Glomerular visceral epithelial cell (primary cell): Measurements from ENCODE around the gene LGALS3.
"Not testable (repeated sequence)": the region's sequence is repeated elsewhere in the genome, so short reads cannot be mapped to it uniquely, and the experiment has no call there.

ENCODE experiments used
- DNase-seq: peaks from one replicate; pipeline ENCODE4 v3.0.0-alpha.2; 2016; ENCODE audit errors: extremely low spot score

The LGALS3 gene

GRCh38 chr14:55129086-55129427 is at the start of gene LGALS3:
TSS of gene LGALS3 (plus strand) at chr14:55129252. CDS start at chr14:55137374, 8,122 bp downstream.
- peak; percentile 73 for DNase-seq

GRCh38 chr14:55079961-55080360 is 49.1 kb upstream of the LGALS3 start:
- not testable (repeated sequence) for DNase-seq

- DNase-seq, result no peak
Observed at GRCh38 chr14:55084401-55085059, 44.5 kb upstream of the LGALS3 start.

- DNase-seq, result no peak
Observed at GRCh38 chr14:55085060-55085660, 43.9 kb upstream of the LGALS3 start.

GRCh38 chr14:55086938-55087337 is 42.1 kb upstream of the LGALS3 start:
- no peak for DNase-seq

- no peak for DNase-seq
Observed at GRCh38 chr14:55088356-55088755, 40.7 kb upstream of the LGALS3 start.

- no peak for DNase-seq
Observed at GRCh38 chr14:55092341-55092740, 36.7 kb upstream of the LGALS3 start.

GRCh38 chr14:55094292-55095157 is 34.5 kb upstream of the LGALS3 start:
- DNase-seq, result no peak

GRCh38 chr14:55097881-55098560 is 31.0 kb upstream of the LGALS3 start:
- DNase-seq, result no peak

- no peak for DNase-seq
Observed at GRCh38 chr14:55098561-55098898, 30.5 kb upstream of the LGALS3 start.

- DNase-seq, result no peak
Observed at GRCh38 chr14:55099756-55100155, 29.3 kb upstream of the LGALS3 start.

- DNase-seq, result no peak
Observed at GRCh38 chr14:55101698-55102097, 27.4 kb upstream of the LGALS3 start.

GRCh38 chr14:55102141-55102621 is 26.9 kb upstream of the LGALS3 start:
- DNase-seq, result peak; percentile 82

- DNase-seq, result peak; percentile 90
Observed at GRCh38 chr14:55103005-55103640, 25.9 kb upstream of the LGALS3 start.

GRCh38 chr14:55103971-55104954 is 24.8 kb upstream of the LGALS3 start:
- no peak for DNase-seq

GRCh38 chr14:55105991-55106390 is 23.1 kb upstream of the LGALS3 start:
- DNase-seq, result no peak

GRCh38 chr14:55107766-55108554 is 21.1 kb upstream of the LGALS3 start:
- peak; percentile 88 for DNase-seq

GRCh38 chr14:55109836-55110235 is 19.2 kb upstream of the LGALS3 start:
- DNase-seq, result no peak

GRCh38 chr14:55111122-55111708 is 17.8 kb upstream of the LGALS3 start:
- no peak for DNase-seq
